IMR-90 (cell line): ENCODE measurements around the gene ZNF574.
"Not testable (repeated sequence)": the region's sequence is repeated elsewhere in the genome, so short reads cannot be mapped to it uniquely, and the experiment has no call there.

Experiments
- MAZ ChIP-seq: IDR thresholded peaks from 2 replicates; pipeline ENCODE4 v1.6.1; 2012; ENCODE audit warnings: low read depth, mild to moderate bottlenecking, low read length, improper control_type of control experiment, moderate library complexity, borderline replicate concordance
- POLR2A ChIP-seq: IDR thresholded peaks from 2 replicates; pipeline ENCODE4 v1.6.1; 2012; ENCODE audit warnings: mild to moderate bottlenecking, low read depth, low read length
- RAD21 ChIP-seq: IDR thresholded peaks from 2 replicates; pipeline ENCODE4 v1.6.1; 2012; ENCODE audit warnings: low read length, improper control_type of control experiment
- RFX5 ChIP-seq: IDR thresholded peaks from 2 replicates; pipeline ENCODE4 v1.8.0; 2012; ENCODE audit warnings: low read depth, mild to moderate bottlenecking, low read length, moderate library complexity
- TF ChIP-seq, protein P1 (sequence below): conservative IDR thresholded peaks from 2 replicates; pipeline ENCODE4 v1.5.1; 2012; ENCODE audit warnings: mild to moderate bottlenecking, low read depth, low read length, improper control_type of control experiment

DNA sequence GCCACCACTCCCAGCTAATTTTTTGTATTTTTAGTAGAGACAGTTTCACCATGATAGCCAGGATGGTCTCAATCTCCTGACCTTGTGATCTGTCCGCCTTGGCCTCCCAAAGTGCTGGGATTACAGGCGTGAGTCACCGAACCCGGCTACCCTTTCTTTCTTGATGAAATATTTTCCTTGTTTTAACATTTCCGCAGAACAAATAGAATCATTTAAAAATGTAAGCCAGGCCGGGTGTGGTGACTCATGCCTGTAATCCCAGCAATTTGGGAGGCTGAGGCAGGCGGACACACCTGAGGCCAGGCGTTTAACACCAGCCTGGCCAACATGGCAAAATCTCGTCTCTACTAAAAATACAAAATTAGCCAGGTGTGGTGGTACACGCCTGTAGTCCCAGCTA is 24.3 kb downstream of the ZNF574 start:
- TF ChIP-seq, protein P1, sequence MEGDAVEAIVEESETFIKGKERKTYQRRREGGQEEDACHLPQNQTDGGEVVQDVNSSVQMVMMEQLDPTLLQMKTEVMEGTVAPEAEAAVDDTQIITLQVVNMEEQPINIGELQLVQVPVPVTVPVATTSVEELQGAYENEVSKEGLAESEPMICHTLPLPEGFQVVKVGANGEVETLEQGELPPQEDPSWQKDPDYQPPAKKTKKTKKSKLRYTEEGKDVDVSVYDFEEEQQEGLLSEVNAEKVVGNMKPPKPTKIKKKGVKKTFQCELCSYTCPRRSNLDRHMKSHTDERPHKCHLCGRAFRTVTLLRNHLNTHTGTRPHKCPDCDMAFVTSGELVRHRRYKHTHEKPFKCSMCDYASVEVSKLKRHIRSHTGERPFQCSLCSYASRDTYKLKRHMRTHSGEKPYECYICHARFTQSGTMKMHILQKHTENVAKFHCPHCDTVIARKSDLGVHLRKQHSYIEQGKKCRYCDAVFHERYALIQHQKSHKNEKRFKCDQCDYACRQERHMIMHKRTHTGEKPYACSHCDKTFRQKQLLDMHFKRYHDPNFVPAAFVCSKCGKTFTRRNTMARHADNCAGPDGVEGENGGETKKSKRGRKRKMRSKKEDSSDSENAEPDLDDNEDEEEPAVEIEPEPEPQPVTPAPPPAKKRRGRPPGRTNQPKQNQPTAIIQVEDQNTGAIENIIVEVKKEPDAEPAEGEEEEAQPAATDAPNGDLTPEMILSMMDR: not testable (repeated sequence)
- TF ChIP-seq RAD21, RFX5, POLR2A, MAZ: not testable (repeated sequence)
